H54 (cell line): ENCODE data around the gene MS4A10.
A peak's percentile ranks its signal among the peaks of the same experiment; 100 is the strongest.
"Not testable (repeated sequence)": the region's sequence is repeated elsewhere in the genome, so short reads cannot be mapped to it uniquely, and the experiment has no call there.

Source experiments
- DNase-seq: peaks from one replicate; pipeline ENCODE4 v3.0.0; 2011; ENCODE audit warnings: low spot score, mixed read lengths; ENCODE audit not compliant: insufficient read length
- FAIRE-seq: peaks from 3 replicates; lab custom pipeline; 2011; peaks lifted over from hg19 to GRCh38; lab: Jason Lieb, UNC
- POLR2A ChIP-seq: IDR thresholded peaks from 2 replicates; pipeline ENCODE4 v1.6.1; 2011; ENCODE audit warnings: low read depth, mild to moderate bottlenecking, low read length

Gene MS4A10

GRCh38 chr11:60813324-60813723 is 28.2 kb downstream of the MS4A10 start:
- no peak for FAIRE-seq
- no peak for DNase-seq
- TF ChIP-seq POLR2A = no peak

- no peak for DNase-seq
- no peak for TF ChIP-seq POLR2A
- FAIRE-seq = no peak
These were observed 29.0 kb downstream of the MS4A10 start for GRCh38 chr11:60814112-60814511.

GRCh38 chr11:60816590-60817157 is 31.5 kb downstream of the MS4A10 start:
- TF ChIP-seq POLR2A = no peak
- DNase-seq = no peak
- FAIRE-seq = no peak

- DNase-seq = no peak
- no peak for FAIRE-seq
- TF ChIP-seq POLR2A = no peak
These were observed 32.9 kb downstream of the MS4A10 start for GRCh38 chr11:60818057-60818456.

- no peak for TF ChIP-seq POLR2A
- DNase-seq (no peak), FAIRE-seq (no peak)
These were observed 36.9 kb downstream of the MS4A10 start for GRCh38 chr11:60821827-60822599.

- not testable (repeated sequence) for DNase-seq, FAIRE-seq
These were observed 38.7 kb downstream of the MS4A10 start for GRCh38 chr11:60823745-60824306.

- no peak for DNase-seq
- no peak for FAIRE-seq
- TF ChIP-seq POLR2A = no peak
These were observed 40.0 kb downstream of the MS4A10 start for GRCh38 chr11:60825118-60825517.

- TF ChIP-seq POLR2A = no peak
- FAIRE-seq = no peak
- DNase-seq = no peak
These were observed 40.7 kb downstream of the MS4A10 start for GRCh38 chr11:60825790-60826189.

- no peak for TF ChIP-seq POLR2A
- DNase-seq = no peak
- FAIRE-seq = no peak
These were observed 45.5 kb downstream of the MS4A10 start for GRCh38 chr11:60830478-60831142.

GRCh38 chr11:60831143-60831500 is 46.0 kb downstream of the MS4A10 start:
- DNase-seq (peak; percentile 75), FAIRE-seq (no peak)
- no peak for TF ChIP-seq POLR2A

- TF ChIP-seq POLR2A = no peak
- no peak for FAIRE-seq
- peak; percentile 43 for DNase-seq
These were observed 46.5 kb downstream of the MS4A10 start for GRCh38 chr11:60831501-60832079.

GRCh38 chr11:60834742-60835533 is 49.8 kb downstream of the MS4A10 start:
- no peak for DNase-seq
- FAIRE-seq = no peak
- no peak for TF ChIP-seq POLR2A

- DNase-seq = no peak
- no peak for FAIRE-seq
- no peak for TF ChIP-seq POLR2A
These were observed 50.4 kb downstream of the MS4A10 start for GRCh38 chr11:60835534-60835846.

- DNase-seq (no peak), FAIRE-seq (no peak)
- TF ChIP-seq POLR2A = no peak
These were observed 51.9 kb downstream of the MS4A10 start for GRCh38 chr11:60836866-60837515.
